Lower leg skin (tissue), 3 donors: ENCODE measurements around the gene CDH23.

Experiments used
- CTCF ChIP-seq, 3 donors: fragments of 450-650 bp; IDR thresholded peaks; one replicate each; pipeline ENCODE4 v1.5.1; 2016; ENCODE audit warnings: antibody characterized with exemption in 3 of 3, mild to moderate bottlenecking in 3 of 3, moderate library complexity in 2 of 3
- POLR2A ChIP-seq, 2 donors: fragments of 450-650 bp; IDR thresholded peaks; one replicate each; pipeline ENCODE4 v1.6.1; 2016 to 2017; ENCODE audit warnings: antibody characterized with exemption in 2 of 2, mild to moderate bottlenecking in 1 of 2, moderate library complexity in 1 of 2

GRCh38 chr10:71683301-71683700 lies 286.6 kb downstream of the CDH23 start:
- TF ChIP-seq CTCF (IDR thresholded peaks at IDR 0.05) (no peak), POLR2A (IDR thresholded peaks at IDR 0.05) (no peak)
